Urinary bladder (tissue), 4 donors: ENCODE measurements around the gene TEX51. TPM values are rescaled to one million over a fixed set of nuclear protein-coding genes. Genes with fewer than 3 reads are reported as not detected.

ENCODE experiments used
- DNase-seq: peaks from one replicate; pipeline ENCODE4 v3.0.0-alpha.2; 2015; ENCODE audit errors: extremely low spot score
- H3K27ac ChIP-seq: one replicate; pipeline ENCODE4 v1.5.1; 2013; ENCODE audit warnings: low read depth, mild to moderate bottlenecking, moderate library complexity
- H3K36me3 ChIP-seq: one replicate; pipeline ENCODE4 v1.6.1; 2013; ENCODE audit warnings: mild to moderate bottlenecking, moderate library complexity; ENCODE audit not compliant: insufficient read depth
- H3K4me1 ChIP-seq: one replicate; pipeline ENCODE4 v1.6.1; 2013; ENCODE audit warnings: mild to moderate bottlenecking, moderate library complexity; ENCODE audit not compliant: insufficient read depth
- H3K4me3 ChIP-seq: one replicate; pipeline ENCODE4 v1.5.1; 2013; ENCODE audit warnings: low read depth, low read length
- WGBS: extraction: QIAGEN DNeasy Blood & Tissue Kit; methylation state at CpG from one replicate; pipeline ENCODE4 v1.1.7; 2013; 5-methylcytosine and 5-hydroxymethylcytosine counted together
- polyA plus RNA-seq: library from polyadenylated mRNA; stranded (reverse); fragments of 200-250 nt; gene quantifications from one replicate; pipeline ENCODE4 v1.2.3, GENCODE V29; 2013
- total RNA-seq: library from RNA; depleted of rRNA; stranded (reverse); fragments of >200 nt; gene quantifications from one replicate; pipeline ENCODE4 v1.2.3, GENCODE V29; 2014
- donor health status: healthy with polysubstance abuse.
- donor health status: healthy.

TEX51 gene
- total and polyA plus RNA-seq, 2 donors = not detected

DNA sequence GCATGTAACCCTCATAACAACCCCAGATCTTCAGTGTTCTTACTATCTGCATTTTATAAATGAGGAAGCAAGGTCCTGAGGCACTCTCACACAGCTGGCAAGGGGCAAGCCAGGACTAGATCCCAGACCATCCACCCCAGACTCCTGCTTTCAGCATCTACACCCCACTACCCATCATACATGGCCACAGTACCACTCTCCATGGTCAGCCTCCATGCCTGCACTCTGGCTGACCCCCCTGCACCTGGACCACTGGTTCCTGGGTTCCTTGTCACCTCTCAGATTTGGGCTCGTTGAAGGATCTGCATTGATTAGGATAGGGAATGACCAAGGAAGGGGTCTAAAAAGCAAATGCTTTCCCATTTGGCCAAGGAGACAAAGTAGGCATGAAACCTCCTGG is 36.0 kb upstream of the TEX51 start:
- H3K4me3 ChIP-seq = no peak overlapping the region
- no peaks in the 10 kb centered on the region for H3K36me3 ChIP-seq
- no peak overlapping the region for H3K27ac ChIP-seq
- DNase-seq = no peak
- no peaks in the 10 kb centered on the region for H3K4me1 ChIP-seq
- WGBS = 79% methylated on average over 1 of the region's 1 CpG

DNA sequence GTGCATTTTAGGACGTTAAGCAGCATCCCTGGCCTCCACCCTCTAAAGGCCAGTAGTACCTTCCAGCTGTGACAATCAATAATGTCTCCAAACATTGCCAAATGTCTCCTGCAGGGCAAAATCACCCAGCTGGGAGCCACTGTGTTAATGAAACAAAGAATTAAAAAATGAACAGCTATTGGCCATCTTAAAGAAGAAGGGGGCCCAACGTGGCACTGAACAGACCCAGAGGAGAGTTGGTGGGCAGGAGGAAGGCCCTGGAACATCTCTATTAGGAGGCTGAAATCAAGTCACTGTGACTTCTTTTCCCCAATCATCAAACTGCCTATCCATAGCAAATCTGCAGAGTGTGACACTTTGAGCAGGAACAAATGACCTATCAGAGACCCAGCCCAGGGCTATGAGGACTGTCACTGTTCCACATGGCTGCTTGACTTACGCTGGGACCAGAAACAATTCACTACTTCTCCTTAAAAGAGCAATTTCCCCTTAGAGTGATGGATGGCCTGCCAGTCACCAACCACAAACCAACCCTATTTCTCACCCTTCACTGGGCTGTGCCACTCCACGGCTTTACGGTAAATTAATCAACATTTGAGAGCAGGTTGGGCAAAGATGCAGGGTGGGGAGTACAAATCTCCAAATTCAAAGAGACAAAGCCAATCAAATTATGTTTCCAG is 35.2 kb upstream of the TEX51 start:
- DNase-seq = no peak
- no peaks in the 10 kb centered on the region for H3K36me3 ChIP-seq
- no peaks in the 10 kb centered on the region for H3K4me1 ChIP-seq
- no peak overlapping the region for H3K27ac ChIP-seq
- 67% methylated on average over 5 of the region's 5 CpGs for WGBS
- no peak overlapping the region for H3K4me3 ChIP-seq

DNA sequence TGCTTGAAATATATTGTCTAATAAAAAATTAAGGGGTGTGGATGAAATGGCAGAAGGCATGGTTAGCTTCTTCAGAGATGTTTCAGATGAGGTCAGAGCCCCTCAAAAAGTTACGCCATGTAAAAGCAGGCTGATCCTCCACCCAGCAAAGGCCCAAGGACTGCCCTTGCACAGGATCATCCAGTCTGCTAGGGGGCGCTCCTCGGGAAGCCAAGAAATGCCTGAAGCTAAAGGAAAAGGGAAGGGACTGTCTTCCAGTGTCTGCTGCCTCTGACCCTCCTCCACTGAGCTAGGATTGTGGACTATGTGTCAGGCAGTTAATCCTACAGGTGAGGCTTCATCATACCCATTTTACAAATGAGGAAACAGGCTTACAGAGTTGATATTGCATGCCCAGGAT is 33.8 kb upstream of the TEX51 start:
- H3K36me3 ChIP-seq = no peaks in the 10 kb centered on the region
- H3K4me1 ChIP-seq = no peaks in the 10 kb centered on the region
- no peak for DNase-seq
- 72% methylated on average over 3 of the region's 3 CpGs for WGBS
- no peak overlapping the region for H3K4me3 ChIP-seq
- no peak overlapping the region for H3K27ac ChIP-seq

DNA sequence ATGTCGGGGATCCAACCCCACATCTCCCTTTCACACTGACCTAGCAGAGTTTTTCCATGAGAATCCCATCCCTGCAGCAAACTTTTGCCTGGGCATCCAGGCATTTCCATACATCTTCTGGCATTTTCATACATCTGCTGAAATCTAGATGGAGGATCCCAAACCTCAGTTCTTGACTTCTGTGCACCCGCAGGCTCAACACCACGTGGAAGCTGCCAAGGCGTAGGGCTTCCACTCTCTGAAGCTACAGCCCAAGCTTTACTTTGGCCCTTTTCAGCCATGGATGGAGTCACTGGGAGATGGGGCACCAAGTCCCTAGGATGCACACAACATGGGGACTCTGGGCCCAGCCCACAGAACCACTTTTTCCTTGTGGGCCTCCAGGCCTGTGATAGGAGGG is 32.2 kb upstream of the TEX51 start:
- no peak for DNase-seq
- H3K27ac ChIP-seq = no peak overlapping the region
- H3K4me1 ChIP-seq = no peaks in the 10 kb centered on the region
- no peaks in the 10 kb centered on the region for H3K36me3 ChIP-seq
- H3K4me3 ChIP-seq = no peak overlapping the region
- WGBS = 93% methylated on average over 4 of the region's 4 CpGs

DNA sequence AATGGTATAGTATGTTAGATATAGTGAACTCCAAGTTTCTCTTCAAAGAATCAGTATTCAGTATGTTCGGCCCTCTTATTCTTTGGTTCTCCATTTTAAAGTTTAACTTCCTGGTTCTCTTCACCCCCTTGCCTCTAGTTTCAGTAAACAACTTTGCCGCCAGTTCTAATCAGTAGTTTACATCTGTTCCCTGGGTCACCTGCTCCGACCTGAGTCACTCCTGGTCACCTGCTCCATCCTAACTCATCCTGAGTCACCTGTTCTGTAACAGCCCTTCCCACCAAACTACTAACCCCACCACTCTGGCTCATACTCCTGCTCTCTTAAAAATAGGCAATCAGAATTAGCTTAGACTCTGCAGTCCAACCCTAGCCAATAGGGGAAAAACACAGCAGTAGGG is 23.7 kb upstream of the TEX51 start:
- no peak overlapping the region for H3K4me3 ChIP-seq

DNA sequence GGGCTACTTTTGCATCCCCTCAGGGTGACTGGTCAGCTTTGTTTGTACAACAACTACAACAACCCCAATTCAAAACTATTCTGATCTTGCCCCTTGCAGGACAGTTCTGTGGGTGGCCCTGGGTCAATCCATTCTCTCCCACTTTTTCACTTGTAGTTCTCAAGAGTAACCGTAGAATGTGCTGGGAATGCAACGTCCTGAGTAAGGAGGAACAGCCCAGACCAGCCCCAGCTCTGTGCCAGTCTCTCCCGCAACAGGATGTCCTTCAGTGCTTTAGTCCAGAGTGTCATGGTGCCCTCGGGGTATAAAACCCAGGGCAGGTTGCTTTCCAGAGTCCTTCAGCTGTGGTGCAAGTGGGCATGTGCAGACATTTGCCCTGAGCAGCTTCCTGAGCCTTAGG is 22.1 kb upstream of the TEX51 start:
- Histone ChIP-seq H3K36me3 (no peaks in the 10 kb centered on the region), H3K4me1 (no peaks in the 10 kb centered on the region), H3K27ac (no peak overlapping the region), H3K4me3 (no peak overlapping the region)
- 80% methylated on average over 4 of the region's 4 CpGs for WGBS
- no peak for DNase-seq

More for the DNA sequence above, 23.7 kb upstream of the TEX51 start:
- WGBS = 84% methylated on average over 3 of the region's 3 CpGs
- DNase-seq = no peak
- Histone ChIP-seq H3K36me3 (no peaks in the 10 kb centered on the region), H3K4me1 (no peaks in the 10 kb centered on the region), H3K27ac (no peak overlapping the region)

DNA sequence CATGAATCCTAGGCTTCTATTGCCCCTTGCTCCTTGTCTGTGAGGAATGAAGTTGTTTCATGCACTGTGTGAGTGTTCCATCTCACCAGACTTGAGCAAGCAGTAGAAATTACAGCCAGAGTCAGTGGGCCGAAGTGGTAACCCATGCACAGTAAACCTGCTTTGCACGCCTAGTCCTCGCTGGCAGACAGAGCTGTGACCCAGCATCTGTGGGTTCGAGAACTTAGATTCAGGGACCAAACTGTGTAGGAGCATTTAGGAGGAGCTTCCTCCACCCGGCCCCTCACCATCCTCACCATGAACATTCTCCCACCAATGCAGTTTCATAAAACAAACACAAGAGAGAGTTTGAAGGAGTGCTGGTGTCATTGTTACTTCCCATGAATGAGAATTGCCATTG is 21.6 kb upstream of the TEX51 start:
- Histone ChIP-seq H3K4me3 (no peak overlapping the region), H3K27ac (no peak overlapping the region), H3K4me1 (no peaks in the 10 kb centered on the region), H3K36me3 (no peaks in the 10 kb centered on the region)
- 93% methylated on average over 5 of the region's 5 CpGs for WGBS
- DNase-seq = no peak

DNA sequence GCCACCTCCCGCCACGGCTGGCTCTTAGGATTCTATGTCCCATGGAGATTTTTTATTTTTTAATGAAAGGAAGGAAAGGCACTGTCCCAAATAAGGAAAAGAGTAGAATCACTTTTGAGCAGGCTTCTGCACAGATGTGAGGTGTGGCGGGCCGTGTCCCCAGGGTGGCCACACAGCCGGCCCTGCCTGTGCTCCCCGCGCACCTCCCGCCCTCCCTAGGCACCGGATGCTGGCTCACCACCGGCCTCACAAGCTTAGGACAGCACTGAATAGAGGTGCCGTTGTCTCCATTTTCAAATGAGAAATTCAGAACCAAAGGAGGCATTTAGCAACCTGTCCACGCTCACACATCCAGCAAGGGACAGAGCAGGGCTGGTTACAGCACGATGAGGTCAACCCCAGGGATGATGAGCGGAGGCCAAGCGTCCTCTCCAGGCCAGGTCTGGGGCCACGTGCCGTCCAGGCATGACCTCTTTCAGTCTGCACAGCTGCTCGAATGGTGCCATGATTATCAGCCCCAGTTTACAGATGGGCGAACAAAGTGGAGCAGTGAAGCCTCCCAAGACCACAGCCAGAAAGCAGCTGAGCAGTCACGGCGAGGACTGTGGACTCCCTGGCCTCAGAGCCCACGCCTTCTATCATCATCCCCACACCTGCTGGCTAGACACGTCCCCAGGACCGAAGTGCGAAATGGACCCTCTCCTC is 20.7 kb upstream of the TEX51 start:
- 91% methylated on average over 25 of the region's 25 CpGs for WGBS
- Histone ChIP-seq H3K36me3 (no peaks in the 10 kb centered on the region), H3K27ac (no peak overlapping the region), H3K4me1 (no peaks in the 10 kb centered on the region), H3K4me3 (no peak overlapping the region)
- DNase-seq = no peak

DNA sequence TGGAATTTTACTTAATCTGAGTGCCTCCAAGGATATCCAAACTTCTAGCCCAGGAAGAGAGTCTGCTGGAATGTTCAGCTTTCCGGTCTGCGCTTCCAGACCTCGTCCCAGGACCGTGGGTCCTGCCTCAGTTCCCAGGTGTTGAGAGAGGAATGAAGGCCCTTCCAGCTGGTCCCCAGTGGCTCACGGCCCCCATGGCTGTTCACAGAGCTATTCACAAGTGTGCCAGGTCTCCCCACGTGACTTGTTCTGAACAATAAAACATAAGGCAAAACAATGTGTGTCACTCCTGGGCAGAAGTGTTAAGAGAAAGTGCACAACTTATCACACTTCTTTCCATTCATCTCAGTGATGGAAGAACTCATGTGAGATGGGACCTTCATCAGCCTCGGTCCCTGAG is 20.1 kb upstream of the TEX51 start:
- H3K4me3 ChIP-seq = no peak overlapping the region
- H3K27ac ChIP-seq = no peak overlapping the region
- no peak for DNase-seq
- H3K4me1 ChIP-seq = no peaks in the 10 kb centered on the region
- 71% methylated on average over 7 of the region's 7 CpGs for whole genome bisulfite sequencing
- no peaks in the 10 kb centered on the region for H3K36me3 ChIP-seq

DNA sequence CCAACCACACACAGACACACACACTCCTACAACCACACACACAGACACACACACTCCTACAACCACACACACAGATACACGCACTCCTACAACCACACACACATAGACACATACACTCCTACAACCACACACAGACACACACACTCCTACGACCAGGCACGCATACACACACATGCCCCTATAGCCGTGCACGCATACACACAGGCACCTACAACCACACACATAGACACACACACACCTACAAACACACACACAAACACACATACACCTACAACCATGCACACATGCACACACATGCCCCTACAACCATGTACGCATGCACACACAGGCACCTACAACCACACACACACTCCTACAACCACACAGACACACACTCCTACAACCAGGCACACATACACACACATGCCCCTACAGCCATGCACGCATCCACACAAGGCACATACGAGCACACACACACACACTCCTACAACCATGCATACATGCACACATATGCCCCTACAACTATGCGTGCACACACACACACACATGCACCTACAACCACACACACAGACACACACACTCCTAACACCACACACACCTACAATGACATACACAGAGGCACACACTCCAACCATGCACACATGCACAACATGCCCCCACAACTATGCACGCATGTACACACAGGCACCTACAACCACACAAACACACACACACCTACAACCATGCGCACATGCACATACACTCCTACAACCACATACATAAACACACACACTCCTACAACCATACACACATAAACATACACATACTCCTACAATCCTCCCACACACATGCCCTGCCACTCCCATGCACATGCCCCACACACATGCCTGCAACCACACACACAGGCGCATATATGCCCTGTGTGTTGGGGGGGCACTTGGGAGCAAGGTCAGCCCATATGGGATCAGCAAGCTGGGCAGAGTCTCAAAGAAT is 19.1 kb upstream of the TEX51 start:
- no peaks in the 10 kb centered on the region for H3K4me1 ChIP-seq
- WGBS = 96% methylated on average over 12 of the region's 12 CpGs
- no peaks in the 10 kb centered on the region for H3K36me3 ChIP-seq
- H3K27ac ChIP-seq = no peak overlapping the region
- DNase-seq = no peak
- H3K4me3 ChIP-seq = no peak overlapping the region

DNA sequence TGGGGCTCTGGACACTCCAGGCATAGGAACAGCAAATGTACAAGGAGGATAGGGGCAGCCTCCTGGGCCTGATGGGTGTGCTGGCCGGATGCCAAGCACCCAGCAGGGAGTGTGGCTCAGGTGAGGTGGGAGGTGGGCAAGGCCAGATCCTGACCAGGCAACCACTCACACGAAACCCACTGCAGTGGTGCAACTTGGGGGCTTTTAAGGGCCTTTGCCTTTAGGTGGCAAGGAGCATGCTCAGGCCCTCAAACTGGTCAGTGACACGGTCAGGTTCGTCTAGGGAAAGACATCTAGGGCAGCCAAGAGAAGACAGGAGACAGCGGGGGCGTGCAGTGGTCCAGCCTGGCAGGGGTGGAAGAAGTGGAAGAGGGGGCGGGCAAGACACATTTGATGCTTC is 18.4 kb upstream of the TEX51 start:
- no peak for DNase-seq
- 83% methylated on average over 7 of the region's 7 CpGs for WGBS
- Histone ChIP-seq H3K27ac (no peak overlapping the region), H3K4me1 (no peaks in the 10 kb centered on the region), H3K4me3 (no peak overlapping the region), H3K36me3 (no peaks in the 10 kb centered on the region)

DNA sequence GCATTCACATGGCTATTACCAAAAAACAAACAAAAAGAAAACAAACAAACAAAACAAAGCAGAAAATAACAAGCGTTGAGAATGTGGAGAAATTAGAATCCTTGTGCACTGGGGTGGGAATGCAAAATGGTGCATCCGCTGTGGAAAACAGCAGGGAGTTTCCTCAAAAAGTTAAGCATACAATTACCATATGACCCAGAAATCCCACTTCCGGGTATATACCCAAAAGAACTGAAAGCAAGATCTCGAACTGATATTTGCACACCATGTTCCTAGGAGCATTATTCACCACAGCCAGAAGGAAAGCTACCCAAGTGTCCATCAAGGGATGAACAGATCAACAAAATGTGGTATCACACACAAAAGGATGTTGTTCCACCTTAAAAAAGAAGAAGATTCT is 17.9 kb upstream of the TEX51 start:
- Histone ChIP-seq H3K4me1 (no peaks in the 10 kb centered on the region), H3K4me3 (no peak overlapping the region), H3K27ac (no peak overlapping the region), H3K36me3 (no peaks in the 10 kb centered on the region)
- no peak for DNase-seq
- WGBS = 74% methylated on average over 4 of the region's 4 CpGs

DNA sequence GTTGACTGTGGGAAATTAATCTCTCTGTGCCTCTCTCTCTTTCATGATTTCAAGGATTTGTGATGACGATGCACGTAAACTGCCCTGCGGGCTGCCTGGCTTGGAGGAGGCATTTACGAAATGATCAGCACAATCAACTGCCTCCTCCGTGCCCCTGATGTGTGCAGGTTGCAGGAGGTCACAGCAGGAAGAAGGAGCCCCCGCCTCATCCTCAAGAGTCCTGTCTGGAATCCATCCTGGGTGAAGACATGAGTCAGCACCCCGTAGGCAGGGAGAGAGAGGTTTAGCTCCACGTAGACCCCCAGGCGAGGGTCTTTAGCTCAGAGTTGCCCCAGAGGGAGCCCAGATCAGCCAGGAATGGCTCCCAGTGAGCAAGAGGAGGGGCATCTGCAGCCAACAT is 17.1 kb upstream of the TEX51 start:
- Histone ChIP-seq H3K4me1 (no peaks in the 10 kb centered on the region), H3K27ac (no peak overlapping the region), H3K36me3 (no peaks in the 10 kb centered on the region), H3K4me3 (no peak overlapping the region)
- no peak for DNase-seq
- WGBS = 67% methylated on average over 9 of the region's 9 CpGs

DNA sequence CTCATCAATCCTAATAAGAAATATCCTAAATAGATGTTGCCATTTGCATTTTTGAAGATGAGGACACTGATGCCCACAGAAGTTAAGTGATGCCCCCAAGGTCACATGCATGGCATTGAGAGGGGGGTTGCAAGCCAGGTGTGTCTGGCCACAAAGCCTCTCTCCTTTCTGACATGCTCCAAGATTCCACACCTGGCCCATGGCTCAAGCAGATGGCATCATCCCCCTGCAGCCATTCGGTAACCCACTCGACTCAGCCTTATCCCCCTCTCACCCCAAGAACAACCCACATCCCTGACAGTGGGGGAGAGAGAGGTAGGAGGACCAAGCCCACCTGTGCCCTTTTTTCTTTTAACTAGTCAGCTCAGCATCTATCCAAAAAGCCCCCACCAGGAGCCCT is 16.5 kb upstream of the TEX51 start:
- Histone ChIP-seq H3K36me3 (no peaks in the 10 kb centered on the region), H3K4me1 (no peaks in the 10 kb centered on the region), H3K4me3 (no peak overlapping the region), H3K27ac (no peak overlapping the region)
- no peak for DNase-seq
- WGBS = 36% methylated on average over 2 of the region's 2 CpGs
